ENCODE data around the gene GCN1.

GRCh38 chr12:120242275-120242799, 47.8 kb upstream of the GCN1 start:
- TF ChIP-seq POLR2AphosphoS5 (IDR thresholded peaks at IDR 0.05) (peak in 1 of 4 donors; percentile 32), CTCF (IDR thresholded peaks at IDR 0.05) (no peak), POLR2A (IDR thresholded peaks at IDR 0.05) (no peak), EP300 (IDR thresholded peaks at IDR 0.05) (no peak)
